ENCODE measurements around the gene CA10.

Gene CA10

DNA sequence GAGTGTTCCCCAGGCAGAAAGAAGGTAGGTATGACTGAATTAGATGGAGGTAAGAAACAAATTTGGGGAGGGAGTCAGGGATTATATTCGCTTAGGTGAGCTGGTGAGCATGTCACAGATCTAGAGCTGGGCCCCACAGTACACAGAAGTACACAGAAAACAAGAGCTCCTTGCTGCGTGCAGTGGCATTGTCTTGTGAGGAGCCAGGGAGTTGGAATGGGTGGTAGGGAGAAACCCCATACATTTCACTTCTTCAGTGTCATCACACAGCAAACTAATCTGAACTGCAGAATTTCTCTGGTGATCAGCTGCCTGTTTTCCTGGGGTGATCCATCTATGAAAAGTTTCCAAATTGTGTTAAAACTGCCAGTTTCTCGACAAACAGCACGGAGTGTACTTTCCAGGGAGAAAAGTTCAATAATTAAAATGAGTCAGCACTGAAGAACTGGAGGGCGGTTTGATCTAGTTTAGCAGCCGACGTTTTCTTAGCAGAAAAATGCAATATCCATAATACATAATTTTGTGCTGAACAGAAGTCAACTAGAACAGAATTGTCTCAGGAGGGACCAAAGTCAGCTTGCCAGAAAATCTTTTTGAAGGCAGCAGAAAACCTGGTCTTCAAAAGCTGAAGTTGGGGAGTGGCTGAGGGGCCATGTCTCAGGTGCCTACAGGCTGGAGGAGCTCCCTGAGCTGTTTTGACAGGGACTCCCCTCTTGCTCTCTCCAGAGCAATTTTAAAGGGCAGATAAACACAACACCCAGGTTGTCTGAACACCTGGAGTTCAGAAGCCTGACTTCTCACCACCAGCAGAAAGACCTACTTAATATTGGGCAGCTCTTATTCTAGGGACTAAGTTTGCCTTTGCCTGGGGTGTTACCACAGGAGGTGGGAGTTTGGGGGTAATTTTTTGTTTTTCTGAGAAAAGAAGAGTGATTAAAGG lies 448.6 kb downstream of the CA10 start:
- DNase-seq, result no peak

DNA sequence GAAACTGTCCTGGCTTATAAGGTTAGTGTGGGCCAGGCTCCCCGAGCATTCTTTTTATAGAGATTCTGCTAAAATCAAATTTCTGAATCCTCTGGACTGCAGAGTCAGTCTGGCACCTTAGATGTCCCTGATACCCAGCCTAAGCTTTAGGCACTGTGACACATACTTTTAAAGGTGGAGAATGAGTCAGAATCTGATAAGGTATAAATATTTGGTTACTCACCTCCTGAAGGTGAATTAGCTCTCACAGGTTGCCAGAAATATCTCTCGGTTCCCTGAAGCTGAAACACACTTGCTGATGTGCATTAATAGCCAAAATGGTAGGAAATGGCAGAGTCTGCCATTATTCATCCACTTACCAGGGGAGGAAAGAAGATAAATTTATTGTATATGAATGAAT lies 451.3 kb downstream of the CA10 start:
- no peak for DNase-seq

DNA sequence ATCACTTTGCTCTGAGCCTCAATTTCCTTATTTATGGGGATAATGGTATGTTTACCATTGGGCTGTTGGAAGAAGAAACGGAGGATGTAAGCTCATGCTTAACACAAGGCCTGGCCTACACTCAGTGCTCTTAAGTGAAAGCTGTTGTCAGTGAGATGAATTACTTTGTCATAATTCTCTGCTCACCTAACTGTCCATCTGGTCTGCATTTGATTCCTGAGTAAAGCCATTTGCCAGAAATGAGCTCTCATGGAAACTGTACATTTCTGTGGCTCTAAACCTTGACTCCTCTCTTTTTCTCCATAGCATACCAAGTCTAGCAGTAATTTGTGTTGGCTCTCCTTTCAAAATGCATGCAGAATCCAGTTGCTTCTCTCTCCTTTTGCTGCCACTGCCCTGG lies 452.4 kb downstream of the CA10 start:
- DNase-seq, result no peak

DNA sequence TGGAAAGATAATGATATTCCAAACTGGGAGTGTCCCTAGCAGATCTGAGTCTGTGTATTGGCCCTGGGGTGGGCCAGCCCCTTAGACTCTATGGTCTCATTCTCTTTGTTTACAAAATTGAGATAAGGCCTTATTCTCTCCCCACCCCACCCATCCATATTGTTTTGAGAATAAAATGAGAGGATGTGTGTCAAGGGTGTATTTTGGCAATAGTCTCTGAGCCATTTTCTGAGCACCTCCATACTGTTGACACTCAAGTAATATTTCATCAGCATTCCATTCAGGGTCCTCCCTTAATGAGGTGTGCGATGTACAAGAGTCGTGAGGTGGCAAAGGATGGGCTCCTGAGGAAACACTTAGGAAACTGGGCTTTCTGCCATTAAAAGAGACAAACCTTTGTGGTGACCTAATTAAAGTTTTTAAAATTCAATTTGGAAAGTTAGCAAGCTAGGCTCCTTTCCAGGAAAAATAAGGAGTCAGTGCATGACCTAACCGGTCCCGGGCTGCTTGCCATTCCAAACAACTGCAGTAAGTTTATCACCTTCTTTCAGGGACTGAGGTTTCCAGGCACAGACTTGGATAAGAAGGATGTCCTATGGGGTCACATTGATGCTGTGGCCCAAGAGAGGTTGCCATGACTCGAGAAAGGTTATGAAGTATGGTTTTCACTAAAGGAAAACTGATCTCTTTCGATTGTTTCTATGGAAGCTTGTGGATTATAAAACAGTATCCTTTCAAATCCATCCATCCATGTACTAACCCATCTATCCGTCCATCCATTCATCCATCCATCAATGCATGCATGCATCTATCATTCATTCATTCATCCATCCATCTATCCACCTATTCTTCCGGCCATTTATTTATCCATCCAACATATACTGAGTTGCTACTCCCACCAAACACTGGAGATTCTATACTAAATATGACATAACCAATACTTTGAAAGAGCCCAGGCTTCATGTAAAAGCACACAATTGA lies 454.9 kb downstream of the CA10 start:
- peak; percentile 38 for DNase-seq

DNA sequence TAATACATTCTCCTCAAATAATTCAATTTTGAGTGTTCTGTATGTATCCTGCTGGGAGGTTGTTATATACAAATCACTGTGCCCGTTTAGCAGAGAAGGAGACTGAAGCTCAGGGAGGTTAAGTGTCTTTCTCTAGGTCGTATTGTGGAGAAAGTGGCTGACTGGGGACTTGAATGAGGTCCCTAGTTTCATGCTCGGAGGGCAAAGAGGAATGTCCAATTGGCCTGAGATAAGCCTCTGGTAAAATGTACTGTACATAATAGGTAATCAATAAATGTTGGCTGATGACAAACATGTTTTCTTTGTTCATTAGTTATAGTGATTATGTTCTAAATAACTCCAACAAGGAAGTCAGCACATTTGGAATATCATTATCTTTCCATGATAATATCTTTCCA lies 455.6 kb downstream of the CA10 start:
- no peak for DNase-seq

DNA sequence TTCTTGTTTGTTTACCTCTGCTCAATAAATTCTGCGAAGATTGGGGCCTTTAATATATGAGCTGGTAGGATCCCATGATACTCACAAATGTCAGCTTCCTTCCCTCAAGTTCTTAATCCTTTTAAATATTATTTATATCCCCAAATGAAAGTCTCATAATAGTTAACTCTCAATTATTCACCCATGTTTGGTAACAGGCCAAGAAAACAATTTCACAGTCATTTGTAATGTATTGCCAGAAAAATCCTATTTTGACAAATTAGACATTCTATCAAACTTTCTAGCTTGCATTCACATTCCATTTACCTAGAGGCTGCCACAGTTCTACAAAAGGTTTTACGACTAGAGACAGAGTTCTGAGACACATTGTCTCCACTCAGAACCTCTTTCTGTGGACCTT lies 457.0 kb downstream of the CA10 start:
- DNase-seq, result no peak

DNA sequence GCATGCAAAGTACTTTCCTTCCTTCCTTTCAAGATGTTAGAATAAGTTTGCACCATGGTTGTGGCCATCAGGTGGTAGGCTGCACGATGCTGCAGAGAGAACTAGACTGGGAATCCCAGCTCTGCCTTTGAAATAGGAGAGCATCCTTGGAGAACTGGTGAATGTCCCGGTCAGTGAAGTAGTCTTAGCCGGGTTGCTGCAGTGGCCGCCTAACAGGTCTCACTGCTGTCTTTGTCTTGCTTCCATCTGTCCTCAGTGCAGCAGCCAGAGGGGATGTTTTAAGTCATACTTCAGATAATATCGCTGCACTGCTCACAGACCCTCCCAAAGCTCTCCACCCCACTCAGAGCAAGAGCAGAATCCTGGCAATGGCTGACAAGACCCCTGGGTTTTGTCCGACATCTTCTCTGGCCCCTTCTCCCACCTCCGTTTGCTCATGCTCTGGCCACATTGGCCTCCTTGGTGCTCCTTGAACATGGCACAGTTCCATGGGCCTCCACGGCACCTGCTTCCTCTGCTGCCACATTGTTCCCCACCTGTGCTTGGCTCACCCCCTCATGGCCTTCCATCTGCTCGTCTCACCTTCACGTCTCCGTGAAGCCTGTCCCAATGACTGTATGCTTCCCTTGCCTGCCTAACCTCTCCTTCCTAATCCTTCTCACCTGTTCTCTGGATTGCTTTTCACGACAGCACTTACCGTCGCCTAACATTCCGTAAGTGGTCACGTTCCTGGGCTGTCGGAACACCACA lies 458.3 kb downstream of the CA10 start:
- DNase-seq, result no peak

DNA sequence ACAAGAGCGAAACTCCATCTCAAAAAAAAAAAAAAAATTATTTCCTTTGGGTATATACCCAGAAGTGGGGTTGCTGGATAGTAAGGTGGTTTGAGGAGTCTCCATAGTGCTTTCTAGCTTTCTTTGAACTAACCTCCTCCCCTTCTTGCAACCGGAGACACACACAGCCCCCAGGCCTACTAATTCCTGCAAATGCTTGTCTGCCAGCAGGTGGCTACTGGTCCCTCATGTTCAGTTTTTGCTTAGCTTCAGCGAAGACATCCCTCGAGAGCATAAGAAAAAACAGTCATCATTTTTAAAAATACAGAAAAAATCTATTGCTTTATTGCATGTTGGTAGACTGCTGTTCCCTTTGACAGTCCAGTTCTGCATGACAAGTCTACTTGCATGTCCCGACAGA lies 459.2 kb downstream of the CA10 start:
- no peak for DNase-seq

DNA sequence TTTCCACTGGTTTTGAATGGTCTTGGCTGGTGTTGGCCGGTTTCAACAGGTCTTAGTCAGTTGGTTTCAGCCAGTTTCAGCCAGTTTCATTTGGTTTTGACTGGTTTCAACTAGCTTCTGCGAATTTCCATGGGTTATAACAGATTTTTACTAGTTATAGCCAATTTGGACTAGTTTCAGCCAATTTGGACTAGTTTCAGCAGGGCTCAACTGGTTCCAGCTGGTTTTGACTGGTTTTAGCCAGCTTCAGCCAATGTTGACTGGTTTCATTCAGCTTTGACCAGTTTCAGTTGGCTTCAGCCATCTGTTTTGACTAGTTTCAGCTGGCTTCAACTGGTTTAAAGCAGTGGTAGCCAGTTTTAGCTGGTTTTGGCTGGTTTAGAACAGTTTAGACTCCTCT lies 465.6 kb downstream of the CA10 start:
- no peak for DNase-seq

DNA sequence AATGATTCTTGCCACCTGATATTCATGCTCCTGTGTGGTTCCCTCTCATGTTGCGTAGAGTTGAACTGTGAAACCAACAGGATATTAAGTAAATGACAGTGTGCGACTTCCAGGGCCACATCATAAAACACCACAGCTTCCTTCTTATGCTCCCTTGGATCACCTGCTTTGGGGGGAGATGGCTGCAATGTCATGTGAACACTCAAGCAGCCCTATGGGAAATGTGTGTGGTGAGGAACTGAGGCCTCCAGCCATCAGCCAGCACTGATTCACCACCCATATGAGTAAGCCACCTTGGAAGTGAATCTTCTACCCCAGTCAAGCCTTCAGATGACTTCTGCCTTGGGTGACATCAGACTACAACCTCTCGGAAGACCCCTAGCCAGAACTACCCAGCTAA lies 470.6 kb downstream of the CA10 start:
- no peak for DNase-seq

DNA sequence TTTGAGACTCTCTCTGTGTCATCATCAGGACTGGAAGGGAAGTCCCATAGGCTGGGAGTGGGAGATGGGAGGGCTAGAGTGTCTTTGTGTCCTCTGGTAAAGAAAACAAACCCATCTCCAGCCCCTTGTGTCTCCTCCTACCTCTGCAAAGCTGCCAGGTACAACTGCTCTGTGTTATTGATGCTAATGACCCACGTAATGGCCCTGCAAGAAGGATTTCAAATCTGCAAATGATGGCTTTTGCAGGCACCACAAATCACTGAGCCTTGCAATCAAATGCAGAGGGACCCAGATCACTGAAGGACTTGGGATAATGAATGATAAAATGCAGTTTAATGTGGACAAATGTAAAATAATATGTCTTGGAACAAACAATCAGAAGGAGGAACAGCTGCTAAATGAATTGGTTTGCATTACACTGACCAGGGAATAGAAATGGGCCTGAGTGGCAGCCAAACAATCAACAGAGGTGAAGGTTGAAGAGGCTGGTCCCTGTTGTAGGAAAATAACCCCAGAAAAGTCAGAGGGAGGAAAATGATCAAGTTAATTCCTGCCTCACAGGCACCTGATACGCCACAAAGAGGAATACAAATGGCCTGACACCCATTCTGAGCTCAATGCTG lies 473.1 kb downstream of the CA10 start:
- no peak for DNase-seq

DNA sequence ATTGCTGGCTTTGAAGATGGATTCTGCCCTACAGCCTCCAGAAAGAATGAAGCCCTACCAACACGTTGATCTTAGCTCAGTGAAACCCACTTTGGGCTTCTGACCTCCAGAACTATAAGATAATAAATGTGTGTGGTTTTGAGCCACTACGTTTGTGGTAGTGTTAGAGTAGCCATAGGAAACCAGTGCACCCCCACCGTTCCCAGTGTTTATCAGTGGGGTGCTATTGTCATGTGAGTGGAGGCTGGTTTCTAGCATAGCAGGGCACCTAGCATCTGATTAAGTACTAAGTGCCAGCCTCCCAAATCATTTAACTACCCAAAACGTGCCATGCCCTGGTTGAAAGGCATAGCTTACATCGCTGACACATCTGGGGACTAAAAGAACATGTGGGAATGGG lies 474.3 kb downstream of the CA10 start:
- DNase-seq, result no peak

DNA sequence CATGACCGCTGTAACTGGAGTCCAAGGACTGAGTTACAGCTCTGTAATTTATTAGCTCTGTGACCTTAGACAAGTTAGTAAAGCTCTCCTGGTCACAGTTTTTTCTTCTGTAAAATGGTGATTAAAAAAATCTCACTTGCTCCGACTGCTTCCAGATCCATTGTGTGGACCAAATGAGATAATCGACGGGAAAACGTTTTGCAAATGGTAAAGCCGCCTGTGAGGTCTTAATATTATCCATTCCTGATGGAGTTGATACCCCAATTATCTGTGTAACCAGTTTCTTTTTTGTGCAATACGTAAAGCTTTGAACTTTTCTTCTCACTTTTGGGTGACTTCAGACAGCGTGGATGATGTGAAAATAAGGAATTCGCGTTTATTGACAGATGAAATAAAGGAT lies 475.2 kb downstream of the CA10 start:
- no peak for DNase-seq

DNA sequence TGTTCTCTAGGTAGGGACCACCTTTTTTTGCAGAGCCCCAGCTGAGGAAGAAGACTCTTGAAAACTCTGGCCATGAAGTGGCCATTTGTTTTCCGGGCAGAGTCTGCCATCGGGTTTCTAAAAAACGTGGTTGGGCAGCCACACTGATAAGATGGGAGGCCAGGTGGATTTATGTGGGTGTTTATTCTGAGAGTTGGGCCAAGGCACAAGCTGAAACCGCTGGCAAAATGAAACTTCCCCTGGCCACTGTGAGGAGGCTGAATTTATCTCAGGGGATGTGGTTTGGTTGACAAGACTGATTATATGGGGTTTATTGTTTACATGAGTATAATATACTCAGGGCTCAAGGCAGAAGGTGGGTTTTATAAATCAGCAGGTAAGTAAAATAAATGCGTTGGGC lies 476.4 kb downstream of the CA10 start:
- DNase-seq, result no peak

DNA sequence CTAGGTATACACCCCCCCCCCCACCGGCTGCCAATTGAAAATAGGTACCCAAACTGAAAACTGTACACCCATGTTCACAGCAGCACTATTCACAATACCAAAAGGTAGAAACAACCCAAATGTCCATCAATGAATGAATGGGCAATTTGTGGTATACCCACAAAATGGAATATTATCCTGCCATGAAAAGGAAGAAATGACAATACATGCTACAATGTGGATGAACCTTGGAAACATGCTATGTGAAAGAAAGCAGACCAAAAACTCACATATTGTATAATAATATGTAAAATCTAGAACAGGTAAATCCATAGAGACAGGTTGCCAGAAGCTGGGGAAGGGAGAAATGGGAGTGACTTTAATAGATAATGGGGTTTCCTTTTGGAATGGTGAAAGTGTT lies 480.6 kb downstream of the CA10 start:
- no peak for DNase-seq

DNA sequence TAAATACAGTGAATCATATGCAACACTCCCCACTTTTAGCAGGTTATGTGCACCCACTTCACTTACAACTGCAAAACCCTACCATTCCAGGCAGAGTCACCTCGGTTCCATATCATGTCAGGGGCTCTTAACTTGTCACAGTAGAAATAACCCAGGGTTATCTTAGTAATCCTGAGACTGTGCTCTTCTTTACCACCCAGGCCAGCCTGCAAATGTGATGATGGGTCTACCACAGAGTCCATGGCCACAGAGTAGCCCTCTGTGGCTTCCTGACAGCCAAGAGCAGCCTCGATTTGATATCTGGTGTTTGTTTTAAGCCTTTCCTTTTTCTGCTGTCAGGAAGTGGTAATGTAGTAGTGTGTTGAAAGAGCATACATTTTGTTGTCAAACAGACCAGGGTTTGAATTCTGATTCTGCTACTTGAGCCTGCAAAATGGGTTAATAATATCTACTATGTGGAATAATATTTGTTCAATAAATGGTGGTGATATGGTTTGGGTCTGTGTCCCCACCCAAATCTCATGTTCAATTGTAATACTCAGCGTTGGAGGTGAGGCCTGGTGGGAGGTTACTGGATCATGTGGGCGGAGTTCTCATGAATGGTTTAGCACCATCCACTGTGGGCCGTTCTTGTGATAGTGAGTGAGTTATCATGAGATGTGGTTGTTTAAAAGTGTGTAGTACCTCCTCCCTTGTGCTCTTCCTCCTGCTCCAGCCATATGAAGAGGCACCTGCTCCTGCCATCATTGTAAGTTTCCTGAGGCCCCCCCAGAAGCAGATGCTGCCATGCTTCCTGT lies 481.6 kb downstream of the CA10 start:
- DNase-seq, result no peak

DNA sequence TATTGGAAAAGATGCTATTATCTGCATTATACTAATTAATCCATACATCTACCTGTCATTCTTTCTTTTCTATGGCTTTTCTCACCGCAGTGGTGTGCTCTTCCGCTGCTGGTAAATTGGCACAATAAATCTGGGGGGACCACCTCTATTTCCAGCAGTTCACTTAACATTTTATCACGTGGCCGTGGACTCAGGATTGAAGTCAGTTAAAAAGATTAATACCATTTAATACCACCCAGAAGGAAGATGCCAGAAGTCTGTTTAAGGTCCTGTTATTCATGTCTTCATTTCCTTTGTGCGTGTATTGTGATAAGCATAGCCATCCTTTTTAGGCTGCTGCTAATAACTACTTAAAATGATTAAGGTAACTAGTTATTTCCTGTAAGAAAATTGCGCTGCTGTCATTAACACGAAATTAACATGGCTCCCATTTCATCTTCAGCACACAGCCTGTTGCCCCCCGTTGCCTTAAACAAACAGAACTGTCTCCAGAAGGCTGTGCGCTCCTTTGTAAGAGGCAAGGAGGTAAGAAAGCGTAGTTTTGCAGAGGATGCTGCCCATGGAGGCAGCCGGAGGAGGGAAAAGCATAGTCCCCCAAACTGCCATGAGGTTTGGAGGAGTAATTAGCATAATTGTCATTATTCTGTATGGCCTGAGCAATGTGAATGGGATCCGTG lies 483.8 kb downstream of the CA10 start:
- no peak for DNase-seq

DNA sequence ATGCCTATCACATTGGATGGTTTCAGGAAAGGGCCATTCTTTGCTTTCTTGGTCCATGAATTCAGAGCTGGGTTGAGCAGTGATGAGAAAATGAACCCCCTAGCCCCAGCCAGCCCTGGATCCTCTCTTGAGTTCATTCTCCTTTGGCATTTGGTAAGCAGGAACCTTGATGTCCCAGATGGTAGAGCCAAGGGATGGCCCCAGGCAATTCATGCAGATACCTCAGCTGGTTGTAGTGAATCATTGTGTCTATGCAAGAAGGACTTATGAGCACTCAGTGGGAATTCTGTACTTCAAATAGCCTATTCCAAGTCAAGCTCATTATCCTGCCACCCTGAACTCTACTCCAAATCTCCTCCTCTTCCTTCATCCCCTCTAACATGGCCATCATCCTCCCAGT lies 485.4 kb downstream of the CA10 start:
- DNase-seq, result no peak

DNA sequence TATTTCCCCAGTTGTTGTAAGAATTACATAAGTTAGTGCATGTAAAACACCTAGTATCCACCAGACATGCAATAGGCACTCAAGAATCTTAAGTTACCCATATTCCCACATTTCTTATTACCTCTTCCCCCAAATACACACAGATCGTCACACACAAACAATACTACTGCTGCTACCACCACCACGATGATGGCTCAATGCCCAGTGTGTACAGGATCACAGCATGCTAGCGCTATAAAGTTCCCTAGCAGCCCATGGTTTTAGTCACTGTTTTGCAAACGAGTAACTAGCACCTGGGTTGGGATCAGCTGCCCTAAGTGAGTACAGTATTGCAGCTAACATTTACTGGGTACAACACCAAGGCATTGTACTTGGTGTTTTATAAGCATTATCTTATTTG lies 486.4 kb downstream of the CA10 start:
- no peak for DNase-seq

DNA sequence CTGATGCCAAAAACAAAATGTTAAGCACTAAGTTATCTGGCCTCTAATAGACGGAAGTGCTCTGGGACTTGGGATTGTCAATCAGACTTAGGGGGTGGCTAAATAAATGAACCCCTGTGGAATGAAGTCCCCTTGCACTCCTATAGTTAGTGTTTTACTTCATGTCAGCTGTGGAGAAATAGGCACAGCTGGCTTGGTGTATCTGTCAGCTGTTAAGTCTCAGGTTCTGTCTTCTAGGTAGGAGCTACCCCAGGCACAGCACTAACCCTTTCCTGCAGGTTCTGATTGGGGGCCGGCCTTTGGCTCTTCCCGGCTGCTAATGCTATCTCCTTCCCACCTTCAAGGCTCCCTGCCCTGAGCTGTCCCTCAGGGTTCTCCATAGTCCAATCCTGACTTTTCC lies 487.6 kb downstream of the CA10 start:
- no peak for DNase-seq

DNA sequence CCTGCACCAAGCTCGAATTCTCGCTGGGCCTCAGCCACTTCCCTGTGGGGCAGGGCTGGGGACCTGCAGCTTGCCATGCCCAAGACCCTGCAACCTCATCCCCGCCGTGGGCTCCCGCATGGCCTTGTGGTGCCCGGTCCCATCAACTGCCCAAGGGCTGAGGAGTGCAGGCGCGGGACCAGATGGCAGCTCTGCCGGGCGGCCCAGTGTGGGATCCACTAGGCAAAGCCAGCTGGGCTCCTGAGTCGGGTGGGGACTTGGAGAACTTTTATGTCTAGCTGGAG lies 489.6 kb downstream of the CA10 start:
- no peak for DNase-seq

Data from fibroblast of skin of right quadriceps (primary cell).